K562 (cell line): ENCODE data around the gene OSBPL10. TPM values are rescaled to one million over a fixed set of nuclear protein-coding genes. Genes with fewer than 3 reads are reported as not detected.

Source experiments
- ATAC-seq: fragments of 200-7000 bp; cut with Tn5 transposase; 3 replicates; pipeline ENCODE4 v1.9.1; 2020; ENCODE audit warnings: moderate library complexity
- BruUV-seq: library from RNA; stranded (reverse); fragments of 400-500 nt; replicated peaks from 2 replicates; lab custom pipeline; 2021; lab: Mats Ljungman, UMichigan
- CTCF ChIA-PET: fragments of 300-600 bp; formaldehyde crosslinking; extraction: SDS; loops from one replicate; lab custom pipeline; 2021; ENCODE audit warnings: low intra/inter-chr PET ratio; lab: Yijun Ruan, JAX
- POLR2A ChIA-PET: fragments of 300-600, 350-650 bp; sonication (Branson Sonifier 250); formaldehyde crosslinking; extraction: SDS; loops from one replicate; lab custom pipeline; 2021; ENCODE audit warnings: antibody characterized with exemption, inconsistent platforms; lab: Yijun Ruan, JAX
- DNase-seq, 4 experiments: peaks; one replicate each; pipeline versions ENCODE4 v3.0.0 to v3.0.0-alpha.2; 2011 to 2018; ENCODE audit warnings: low spot score in 3 of 4, mixed read lengths in 3 of 4; ENCODE audit errors: extremely low read depth in 1 of 4
- FAIRE-seq: peaks from 2 replicates; lab custom pipeline; 2011; peaks lifted over from hg19 to GRCh38; lab: Jason Lieb, UNC
- H2AFZ ChIP-seq: 2 replicates; pipeline ENCODE4 v1.6.0; 2011; ENCODE audit warnings: low read depth, low read length, control low read depth, inconsistent platforms
- H3K27ac ChIP-seq: fragments of 200-600 bp; 3 replicates; pipeline ENCODE4 v1.8.0; 2011; ENCODE audit warnings: low read depth, mild to moderate bottlenecking, control low read depth, inconsistent platforms, low read length, moderate library complexity, mixed read lengths; ENCODE audit errors: extremely low read depth
- H3K27me3 ChIP-seq, 2 experiments: fragments of 300-600 bp in 1 of 2; 2 replicates in 1 of 2; 3 replicates in 1 of 2; pipeline versions ENCODE4 v1.6.0 to v1.8.0; 2011; ENCODE audit warnings: inconsistent platforms in 2 of 2, low read length in 2 of 2, mild to moderate bottlenecking in 1 of 2, mixed read lengths in 1 of 2, moderate library complexity in 1 of 2; ENCODE audit not compliant: control insufficient read depth in 2 of 2, insufficient read depth in 2 of 2
- H3K36me3 ChIP-seq: fragments of 300-600 bp; 3 replicates; pipeline ENCODE4 v1.8.0; 2011; ENCODE audit warnings: mild to moderate bottlenecking, low read length, inconsistent platforms; ENCODE audit not compliant: control insufficient read depth, insufficient read depth
- H3K4me1 ChIP-seq, 2 experiments: fragments of 200-600 bp in 1 of 2; replicated peaks in 1 of 2; 2 replicates in 1 of 2; 3 replicates in 1 of 2; pipeline versions ENCODE4 v1.5.1 to v1.8.0; 2011; ENCODE audit warnings: inconsistent platforms in 2 of 2, low read length in 2 of 2, mild to moderate bottlenecking in 1 of 2, mixed read lengths in 1 of 2, moderate library complexity in 1 of 2; ENCODE audit not compliant: control insufficient read depth in 2 of 2, insufficient read depth in 2 of 2
- H3K4me2 ChIP-seq: 2 replicates; pipeline ENCODE4 v1.6.1; 2011; ENCODE audit warnings: low read length, control low read depth, inconsistent platforms, mixed read lengths; ENCODE audit not compliant: insufficient read depth
- H3K4me3 ChIP-seq: fragments of 200-600 bp; sonication (generic), shearing (Covaris generic); 2 replicates; pipeline ENCODE4 v1.5.1; 2016; ENCODE audit warnings: control low read depth, inconsistent platforms
- H3K79me2 ChIP-seq: fragments of 200-600 bp; 3 replicates; pipeline ENCODE4 v1.8.0; 2011; ENCODE audit warnings: low read length, inconsistent platforms; ENCODE audit not compliant: control insufficient read depth, insufficient read depth
- H3K9ac ChIP-seq, 2 experiments: 2 replicates each; pipeline versions ENCODE4 v1.6.0 to v1.6.1; 2011; ENCODE audit warnings: low read depth in 2 of 2, low read length in 2 of 2, control low read depth in 1 of 2, inconsistent platforms in 1 of 2, mild to moderate bottlenecking in 1 of 2, mixed read lengths in 1 of 2; ENCODE audit not compliant: insufficient read depth in 1 of 2
- H3K9me1 ChIP-seq: one replicate; pipeline ENCODE4 v1.6.0; 2011; ENCODE audit warnings: inconsistent platforms, mild to moderate bottlenecking, low read length, moderate library complexity; ENCODE audit not compliant: control insufficient read depth, insufficient read depth
- H3K9me3 ChIP-seq: replicated peaks from 2 replicates; pipeline ENCODE4 v1.5.1; 2011; ENCODE audit warnings: low read depth, low read length, inconsistent platforms; ENCODE audit not compliant: control insufficient read depth, insufficient read depth
- H4K20me1 ChIP-seq: replicated peaks from 2 replicates; pipeline ENCODE4 v1.6.1; 2011; ENCODE audit warnings: low read length, inconsistent platforms, mixed read lengths; ENCODE audit not compliant: control insufficient read depth, insufficient read depth
- EGR1 ChIP-seq: fragments of 450-650 bp; conservative IDR thresholded peaks from 2 replicates; pipeline ENCODE4 v1.6.1; 2017; ENCODE audit warnings: mild to moderate bottlenecking
- HBP1 ChIP-seq: fragments of 450-650 bp; formaldehyde crosslinking; IDR thresholded peaks from 2 replicates; pipeline ENCODE4 v1.4.0; 2022; ENCODE audit warnings: missing genetic modification characterization
- ZFP1 ChIP-seq: fragments of 450-650 bp; formaldehyde crosslinking; IDR thresholded peaks from 2 replicates; pipeline ENCODE4 v1.4.0; 2020; ENCODE audit warnings: mild to moderate bottlenecking, mixed read lengths
- ZNF239 ChIP-seq: fragments of 250-450 bp; sonication (Bioruptor Pico); IDR thresholded peaks from 2 replicates; pipeline ENCODE4 v1.4.0; 2020; ENCODE audit warnings: mild to moderate bottlenecking
- WGBS: fragments of 100-300 bp; shearing (Covaris generic); methylation state at CpG from one replicate; pipeline ENCODE4 v1.1.6; 2016; ENCODE audit warnings: low coverage, mixed read lengths; ENCODE audit not compliant: insufficient coverage; ENCODE audit errors: missing lambda C conversion rate; 5-methylcytosine and 5-hydroxymethylcytosine counted together
- in situ Hi-C: fragments of 300-500 bp; cut with MboI; formaldehyde crosslinking; loops from 4 replicates; pipeline ENCODE4 v1.15.0; 2018; ENCODE audit warnings: inconsistent platforms, mixed read lengths
- intact Hi-C: fragments of 100-400 bp; cut with micrococcal nuclease; formaldehyde crosslinking; loops from 2 replicates; pipeline ENCODE4 v1.14.2; 2022
- polyA plus RNA-seq, 8 experiments: library from polyadenylated mRNA; depleted of rRNA in 4 of 8; stranded (reverse) in 5 of 8; unstranded in 3 of 8; fragments of >200 nt; fragmentation: Nextera tagmentation in 2 of 8; fragmentation: Illumina TruSeq in 1 of 8; extraction: Ambion mirVana in 2 of 8; extraction: Trizol in 1 of 8; gene quantifications; 2 replicates each; pipeline versions ENCODE4 v1.2.1 to v1.2.3, GENCODE V29; 2011 to 2014; ENCODE audit warnings: inconsistent platforms in 1 of 8, missing spikeins in 1 of 8
- total RNA-seq, 7 experiments: library from RNA; depleted of rRNA in 6 of 7; stranded (reverse); fragments of >200 nt in 6 of 7; fragmentation: Illumina TruSeq in 2 of 7; extraction: Trizol in 2 of 7; gene quantifications; 2 replicates each; pipeline versions ENCODE4 v1.2.1 to v1.2.3, GENCODE V29; 2011 to 2021; ENCODE audit warnings: low replicate concordance in 1 of 7

The OSBPL10 gene
- total and polyA plus RNA-seq, 9 of the 15 experiments (the other 6 are each of a cell fraction or from before 2014, with no cell fraction given), result 0.03 to 0.19 (median 0.14) TPM; not detected in 2

- POLR2A ChIA-PET, result no interaction called here
- Histone ChIP-seq H3K9ac (no peak overlapping the region), H3K4me3 (no peak overlapping the region), H2AFZ (no peak overlapping the region), H3K27me3 (peaks cover 2 to 5% of the 10 kb centered on the region in 2 experiments; a peak in 3 of 5 replicates), H3K36me3 (no peaks in the 10 kb centered on the region), H3K4me1 (no peaks in the 10 kb centered on the region), H3K27ac (no peak overlapping the region), H3K9me1 (no peaks in the 10 kb centered on the region), H4K20me1 (no peaks in the 10 kb centered on the region), H3K4me2 (no peak overlapping the region), H3K9me3 (no peaks in the 10 kb centered on the region), H3K79me2 (no peaks in the 10 kb centered on the region)
- DNase-seq, result no peak
- no peak for FAIRE-seq
- no TSS peak for BruUV-seq
- in situ Hi-C loops, result no loop called here
- ATAC-seq, result no peak
- CTCF ChIA-PET, result no interaction called here
- TF ChIP-seq EGR1, result no peak
- no peak for TF ChIP-seq HBP1 (CRISPR knock-in tag)
- TF ChIP-seq ZFP1, result no peak
- peak; percentile 61 for TF ChIP-seq ZNF239
- WGBS, result 0% methylated on average over 2 of the region's 2 CpGs
- intact Hi-C loops, result no loop called here
Observed at GRCh38 chr3:32009101-32009500, 28.0 kb upstream of the OSBPL10 start.
